Measurements from ENCODE around the gene DOCK1.

DOCK1 gene

DNA sequence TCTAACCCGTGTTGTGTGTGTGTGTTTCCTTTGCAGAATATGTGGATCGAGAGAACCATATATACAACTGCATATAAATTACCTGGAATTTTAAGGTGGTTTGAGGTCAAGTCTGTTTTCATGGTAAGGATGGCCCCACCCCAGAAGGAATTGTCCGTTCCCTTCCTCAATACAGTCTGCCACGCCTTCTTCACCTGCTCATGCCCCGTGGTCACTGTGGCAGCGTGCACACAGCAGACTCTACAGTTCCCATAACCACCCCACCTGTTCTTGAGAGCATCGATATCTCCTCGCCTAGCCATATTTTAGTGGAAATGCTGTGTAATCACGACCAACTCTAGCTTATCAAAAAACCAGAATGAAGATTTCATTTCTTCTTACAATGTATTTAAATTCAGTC lies 509.9 kb downstream of the DOCK1 start:
- DNase-seq, result no peak

DNA sequence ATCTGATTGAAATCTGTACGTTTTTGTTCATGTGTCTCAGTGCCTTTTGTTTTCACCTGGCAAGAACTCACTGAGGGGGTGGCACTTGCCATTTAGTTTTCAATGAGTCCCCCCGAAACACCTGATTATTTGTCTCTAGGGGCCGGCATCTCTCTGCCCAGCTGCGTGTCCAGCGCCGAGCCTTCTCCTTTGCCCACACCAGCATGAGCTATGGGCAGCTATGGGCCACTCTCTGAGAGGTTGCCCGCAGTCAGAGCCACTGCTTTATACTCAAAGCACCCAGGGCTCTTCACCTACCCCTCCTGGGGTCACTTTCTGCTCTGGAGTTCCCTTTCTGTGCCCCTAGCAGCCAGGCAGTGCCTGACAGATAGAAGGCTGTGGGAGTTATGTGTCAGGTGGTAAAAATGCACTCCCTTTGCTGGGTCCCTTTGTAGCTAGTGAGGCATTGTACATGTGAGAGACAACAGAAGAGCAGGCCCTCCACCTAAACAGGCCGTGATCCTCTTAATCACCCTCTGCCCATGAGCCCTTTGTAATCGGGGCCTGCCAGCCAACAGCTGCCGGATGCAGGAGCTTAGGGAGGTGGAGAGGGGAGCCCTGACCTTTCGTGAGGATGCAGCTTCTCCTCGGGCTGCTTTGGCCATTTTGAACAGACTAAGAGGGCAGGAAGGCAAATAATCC lies 510.8 kb downstream of the DOCK1 start:
- no peak for DNase-seq

DNA sequence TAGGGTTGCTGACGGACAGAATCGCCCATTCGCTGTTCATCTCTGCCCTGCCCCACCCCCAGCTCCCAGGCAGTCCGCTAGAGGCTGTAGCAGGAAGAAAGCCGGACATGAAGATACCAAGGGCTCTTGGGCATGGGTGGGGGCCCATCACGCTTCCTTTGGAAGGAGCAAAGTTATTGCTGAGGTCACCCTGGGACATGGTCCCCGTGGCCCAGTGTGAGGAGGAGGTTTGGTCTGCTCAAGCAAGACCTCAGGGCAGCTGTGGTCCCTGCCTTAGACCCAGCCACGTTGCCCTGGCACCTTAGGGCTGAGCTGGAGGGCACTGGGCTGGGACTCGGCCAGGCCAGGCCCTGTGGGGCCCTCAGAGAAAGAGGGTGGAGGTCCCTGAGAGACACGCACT lies 511.8 kb downstream of the DOCK1 start:
- no peak for DNase-seq

DNA sequence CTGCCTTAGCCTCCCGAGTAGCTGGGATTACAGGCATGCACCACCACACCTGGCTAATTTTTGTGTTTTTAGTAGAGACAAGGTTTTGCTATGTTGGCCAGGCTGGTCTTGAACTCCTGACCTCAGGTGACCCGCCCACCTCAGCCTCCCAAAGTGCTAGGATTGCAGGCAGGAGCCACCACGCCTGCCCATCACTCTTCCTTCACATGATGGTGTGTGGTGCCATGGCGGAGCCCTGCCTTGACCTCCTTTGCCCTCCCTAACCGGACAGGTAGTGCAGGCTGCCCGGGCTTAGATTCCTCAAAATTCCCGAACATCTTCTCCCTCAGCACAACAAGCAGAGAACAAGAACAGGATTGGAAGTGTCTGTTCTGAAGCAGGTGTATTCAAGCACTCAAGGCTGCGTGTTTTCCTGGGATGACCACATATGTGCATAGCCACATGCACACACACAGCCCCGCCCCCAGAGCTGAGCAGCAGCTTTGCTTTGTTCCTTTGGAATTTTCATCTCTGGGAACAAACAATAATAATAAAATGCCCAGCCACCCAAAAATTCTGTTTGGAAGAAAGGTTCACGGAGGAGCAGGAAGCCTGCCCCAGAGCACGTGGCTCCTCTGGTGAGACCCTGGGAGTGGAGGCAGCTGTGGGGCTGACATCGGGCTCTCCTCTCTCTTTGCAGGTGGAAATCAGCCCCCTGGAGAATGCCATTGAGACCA lies 512.6 kb downstream of the DOCK1 start:
- DNase-seq, result no peak

DNA sequence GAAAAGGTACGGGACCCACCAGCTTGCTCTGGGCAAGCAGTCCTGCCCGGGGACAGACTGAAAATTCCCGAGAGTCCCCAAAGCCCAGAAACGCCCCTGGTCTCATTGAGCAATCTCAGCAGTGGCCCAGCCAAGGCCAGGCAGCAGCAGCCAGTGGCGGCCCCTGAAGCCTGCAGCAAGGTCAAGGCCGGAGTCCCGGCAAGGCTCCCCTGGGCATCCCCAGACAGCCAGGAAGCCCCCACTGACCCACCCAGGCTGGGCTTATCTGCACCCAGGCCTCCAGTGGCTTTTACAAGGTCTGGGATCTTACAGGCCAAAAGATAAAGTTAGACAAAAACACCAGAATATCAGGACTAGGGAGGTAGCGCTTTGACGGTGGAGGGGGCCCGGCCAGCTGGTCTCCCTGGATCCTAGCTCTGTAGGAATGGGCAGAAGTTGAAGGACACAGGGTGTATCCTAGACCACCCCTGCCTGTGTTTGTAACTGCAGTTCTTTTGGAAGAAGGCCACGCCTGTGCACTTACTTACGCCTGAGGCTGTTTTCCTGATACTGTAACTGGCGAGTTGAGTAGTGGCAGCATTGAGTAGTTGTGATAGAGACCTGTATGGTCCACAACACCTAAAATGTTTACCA lies 513.4 kb downstream of the DOCK1 start:
- DNase-seq, result no peak

DNA sequence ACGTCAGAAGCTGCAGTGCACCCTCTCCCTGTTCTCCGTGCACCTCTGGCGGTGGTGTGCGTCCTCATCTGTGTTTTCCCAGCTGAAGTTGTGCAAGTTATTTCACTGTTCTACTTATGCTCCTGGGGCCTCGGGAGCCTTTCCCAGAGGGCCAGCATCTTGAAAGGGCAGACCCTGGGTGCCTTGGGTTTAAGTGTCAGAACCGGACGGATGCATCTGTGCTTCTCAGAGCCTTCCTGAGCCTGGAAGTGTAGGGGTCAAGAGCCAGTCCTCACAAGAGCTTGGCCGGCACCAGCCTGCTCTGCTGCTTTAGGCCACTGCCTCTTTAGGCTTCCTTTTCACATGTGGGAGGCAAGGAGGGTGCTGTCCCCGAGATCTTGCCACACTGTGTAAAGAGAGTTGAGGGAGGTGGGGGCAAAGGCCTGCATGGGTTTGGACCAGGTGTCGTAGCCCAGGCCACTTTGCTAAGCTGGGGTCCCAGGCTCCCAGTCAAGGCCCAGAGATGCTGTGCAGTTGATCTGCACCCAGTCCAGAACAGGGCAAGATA lies 515.0 kb downstream of the DOCK1 start:
- no peak for DNase-seq

DNA sequence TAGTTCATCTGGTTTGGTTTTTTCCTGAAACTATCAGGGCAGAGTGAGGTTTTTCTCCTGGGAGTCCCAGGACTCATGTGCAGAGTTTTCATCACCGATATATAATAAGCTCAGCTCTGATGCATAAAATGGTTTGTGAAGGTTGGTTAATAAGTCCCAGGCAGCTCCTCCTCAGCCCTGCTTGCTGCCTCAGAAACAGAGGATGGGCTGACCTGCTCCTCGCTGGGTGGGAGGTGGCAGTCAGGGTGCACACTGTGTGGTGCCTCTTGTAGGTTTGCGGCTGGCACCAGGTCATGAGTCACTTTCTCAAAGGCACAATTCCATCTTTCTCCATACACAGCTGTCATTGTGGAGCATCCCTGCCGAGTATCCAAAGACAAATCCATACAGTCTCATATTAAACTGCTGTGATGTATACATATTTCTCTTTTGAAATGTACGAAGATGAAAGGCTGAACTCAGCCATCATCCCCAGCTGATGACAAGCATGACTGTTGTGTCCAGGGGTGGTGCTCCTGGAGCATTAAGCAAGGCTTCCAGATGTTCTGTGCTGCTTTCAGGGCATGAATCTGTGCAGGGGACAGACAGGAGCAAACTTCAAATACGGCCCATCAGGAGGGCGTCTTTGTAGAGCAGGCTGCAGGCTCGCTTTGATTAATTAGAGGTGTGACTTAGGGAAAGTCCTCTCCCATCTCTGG lies 518.1 kb downstream of the DOCK1 start:
- no peak for DNase-seq

DNA sequence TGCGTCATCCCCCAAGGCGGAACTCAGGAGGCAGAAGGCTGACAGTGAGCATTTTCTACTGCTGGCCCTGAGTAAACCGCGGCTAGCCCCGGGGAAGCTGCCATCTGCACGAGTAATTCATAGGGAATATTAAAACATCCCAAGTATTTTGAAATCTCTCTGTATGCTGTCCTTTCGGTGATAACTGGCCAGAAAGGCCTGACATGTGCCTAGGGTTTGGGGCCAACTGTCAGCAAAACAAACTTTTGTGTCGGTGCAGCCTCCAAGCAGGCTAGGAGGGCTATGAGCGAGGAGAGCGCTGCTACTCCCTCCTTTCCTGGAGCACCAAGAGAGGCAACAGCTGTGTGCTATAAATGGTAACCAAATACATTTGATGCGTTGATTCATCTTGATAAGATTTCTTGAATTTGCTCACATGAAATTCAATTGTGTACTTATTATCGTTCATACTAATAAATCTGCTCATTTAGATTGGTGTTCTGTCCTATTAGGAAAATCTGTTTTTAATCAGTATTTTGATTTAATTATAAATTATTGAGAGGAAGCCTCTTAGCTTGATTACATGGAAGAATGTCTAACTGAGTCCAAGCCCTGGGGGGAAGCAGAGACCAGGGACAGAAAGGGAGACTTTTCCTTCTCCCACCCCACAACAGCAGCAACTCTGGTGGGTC lies 519.5 kb downstream of the DOCK1 start:
- no peak for DNase-seq

DNA sequence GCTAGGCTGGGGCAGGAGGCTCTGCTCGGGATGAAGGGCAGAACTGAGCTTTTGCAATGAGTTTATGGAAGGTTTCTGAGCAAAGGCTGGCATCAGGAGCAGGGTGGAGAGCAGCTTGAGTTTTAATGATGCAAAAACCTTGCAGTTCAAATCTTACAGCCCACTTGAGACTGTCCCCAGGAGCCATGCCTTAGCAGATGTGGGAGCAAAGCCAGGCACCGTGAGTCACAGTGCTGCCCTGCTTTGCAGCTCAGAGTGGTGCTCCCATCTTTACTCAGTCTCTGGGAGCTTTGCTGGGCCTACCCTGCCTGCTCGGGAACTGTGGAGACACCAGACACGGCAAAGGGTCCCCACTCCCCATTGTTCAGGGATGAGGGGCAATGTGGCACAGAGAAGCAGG lies 521.5 kb downstream of the DOCK1 start:
- no peak for DNase-seq

DNA sequence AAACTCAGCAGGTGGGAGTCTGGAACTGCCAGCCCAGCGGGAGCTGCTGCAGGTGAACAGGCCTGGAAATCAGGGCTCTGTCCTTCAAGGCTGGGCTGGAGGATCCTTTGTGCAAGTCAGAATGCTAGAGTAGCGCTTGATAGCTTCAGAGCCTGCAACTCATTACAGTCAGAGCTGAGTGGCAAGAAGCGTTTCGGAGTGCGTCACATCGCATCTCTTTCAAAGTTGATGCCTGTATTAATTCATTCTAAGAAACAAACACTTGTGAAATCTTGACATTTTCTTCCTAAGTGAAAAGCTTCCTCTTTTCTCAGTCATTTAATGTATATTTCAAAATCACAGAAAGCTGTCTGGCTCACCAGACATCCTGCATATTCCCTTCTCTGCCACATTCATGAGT lies 522.7 kb downstream of the DOCK1 start:
- DNase-seq, result no peak

DNA sequence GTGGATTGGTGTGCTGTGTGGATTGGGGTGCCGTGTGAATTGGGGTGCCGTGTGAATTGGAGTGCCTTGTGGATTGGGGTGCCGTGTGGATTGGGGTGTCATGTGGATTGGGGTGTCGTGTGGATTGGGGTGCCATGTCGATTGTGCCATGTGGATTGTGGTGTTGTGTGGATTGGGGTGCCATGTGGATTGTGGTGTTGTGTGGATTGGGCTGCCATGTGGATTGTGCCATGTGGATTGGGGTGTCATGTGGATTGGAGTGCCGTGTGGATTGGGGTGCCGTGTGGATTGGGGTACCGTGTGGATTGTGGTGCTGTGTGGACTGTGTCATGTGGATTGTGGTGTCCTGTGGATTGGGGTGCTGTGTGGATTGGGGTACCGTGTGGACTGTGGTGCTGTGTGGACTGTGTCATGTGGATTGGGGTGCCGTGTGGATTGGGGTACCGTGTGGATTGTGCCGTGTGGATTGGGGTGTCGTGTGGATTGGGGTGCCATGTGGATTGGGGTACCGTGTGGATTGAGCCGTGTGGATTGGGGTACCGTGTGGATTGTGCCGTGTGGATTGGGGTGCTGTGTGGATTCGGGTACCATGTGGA lies 523.3 kb downstream of the DOCK1 start:
- no peak for DNase-seq

DNA sequence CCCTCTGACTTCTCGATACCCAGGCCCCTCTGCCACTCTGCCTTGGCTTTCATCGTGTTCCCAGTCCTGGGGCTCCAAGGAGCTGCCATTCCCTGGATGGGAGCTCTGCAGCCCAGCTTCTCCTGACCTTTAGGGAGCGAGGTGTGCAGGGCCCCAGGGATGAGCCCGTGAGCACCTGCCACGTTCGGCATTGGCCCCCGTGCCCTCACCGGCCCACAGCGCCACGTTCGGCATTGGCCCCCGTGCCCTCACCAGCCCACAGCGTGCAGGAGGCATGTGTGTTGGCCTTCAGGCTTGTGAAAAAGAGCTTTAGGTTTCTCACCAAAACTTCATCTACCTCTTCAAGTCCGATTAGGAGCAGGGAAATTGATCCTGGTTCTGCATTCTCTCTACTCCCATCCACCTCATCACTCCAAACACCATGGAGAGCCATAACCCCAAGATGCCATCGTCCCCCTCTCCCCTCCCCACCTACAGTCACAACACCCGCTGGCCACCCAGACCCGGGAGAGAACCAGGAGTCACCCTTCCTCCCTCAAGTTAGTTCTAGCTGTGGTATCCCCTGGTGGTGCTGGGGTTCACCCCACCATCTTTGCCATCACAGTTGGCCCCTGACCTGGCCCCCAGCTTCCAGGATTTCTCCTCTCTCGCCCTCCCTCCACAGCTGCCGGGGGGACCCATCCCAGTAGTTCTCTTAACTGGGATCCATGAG lies 524.5 kb downstream of the DOCK1 start:
- DNase-seq, result no peak

DNA sequence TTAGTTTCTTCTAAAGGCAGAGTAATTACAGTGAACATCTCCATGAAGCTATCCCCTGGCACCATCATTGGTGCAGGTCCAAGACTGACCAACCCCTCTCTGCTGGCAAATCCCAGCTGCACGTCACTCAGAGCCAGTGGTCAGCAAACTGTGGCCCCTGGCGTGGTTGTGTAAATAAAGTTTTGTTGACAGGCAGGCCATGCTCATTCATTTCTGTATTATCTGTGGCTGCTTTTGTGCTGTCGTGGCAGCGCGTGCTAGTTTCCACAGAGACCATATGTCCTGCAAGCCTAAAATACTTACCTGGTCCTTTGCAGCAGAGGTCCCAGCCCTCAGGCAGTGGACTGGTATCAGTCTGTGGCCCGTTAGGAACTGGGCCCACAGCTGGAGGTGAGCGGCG lies 526.3 kb downstream of the DOCK1 start:
- no peak for DNase-seq

DNA sequence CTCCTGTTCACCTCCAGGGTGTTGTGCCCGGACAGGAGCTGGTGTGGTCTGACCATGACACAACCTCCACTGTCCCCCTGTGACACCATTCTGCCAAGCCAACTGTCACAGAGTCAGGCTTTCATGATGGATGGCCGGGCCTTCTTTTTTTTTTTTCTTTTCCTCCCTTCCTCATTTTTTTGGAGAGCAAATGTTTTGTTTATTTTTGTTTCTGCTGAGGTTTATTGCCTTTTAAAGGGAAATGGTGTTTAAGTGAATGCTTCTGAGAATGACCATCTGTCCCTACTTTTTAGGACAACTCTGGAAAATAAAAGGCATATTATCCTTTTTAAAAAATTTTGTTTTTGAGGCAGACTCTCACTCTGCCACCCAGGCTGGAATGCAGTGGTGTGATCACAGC lies 528.8 kb downstream of the DOCK1 start:
- DNase-seq, result no peak

DNA sequence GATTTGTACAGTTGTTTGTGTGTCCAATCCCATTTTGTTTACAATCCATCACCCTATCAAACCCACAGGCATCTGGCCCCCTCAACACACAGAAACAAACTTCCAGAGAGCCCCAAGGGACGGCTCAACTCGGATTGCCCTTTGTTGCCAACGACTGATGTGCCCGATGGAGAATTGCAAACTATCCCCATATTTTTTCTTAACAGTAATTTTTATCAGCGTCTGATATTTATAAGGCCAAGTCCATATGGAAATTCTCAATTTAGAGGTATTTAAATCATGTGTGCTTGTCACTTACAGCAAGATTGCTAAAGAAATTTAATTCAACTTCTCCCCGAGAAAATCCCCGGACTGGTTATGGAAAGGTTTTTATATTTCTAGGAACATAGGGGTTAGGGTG lies 530.0 kb downstream of the DOCK1 start:
- DNase-seq, result no peak

DNA sequence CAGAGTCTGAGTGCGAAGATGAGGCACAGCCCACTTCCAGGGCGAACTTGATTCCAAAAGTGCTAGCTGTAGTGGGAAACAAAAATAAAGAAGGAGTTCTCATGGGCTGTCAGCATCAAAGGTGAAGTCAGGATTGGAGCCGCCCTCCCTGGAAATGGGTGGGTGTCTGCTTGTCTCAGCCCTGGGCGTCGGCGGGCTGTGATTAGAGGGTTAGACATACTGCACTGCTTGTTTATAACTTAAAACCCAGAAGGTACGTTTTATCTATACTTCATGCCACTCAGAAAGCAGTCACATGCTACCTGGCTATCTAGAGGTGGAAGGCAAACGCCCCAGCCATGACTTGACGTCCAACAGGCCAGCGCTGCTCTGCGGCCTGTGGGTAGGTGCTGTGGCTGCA lies 535.1 kb downstream of the DOCK1 start:
- no peak for DNase-seq

DNA sequence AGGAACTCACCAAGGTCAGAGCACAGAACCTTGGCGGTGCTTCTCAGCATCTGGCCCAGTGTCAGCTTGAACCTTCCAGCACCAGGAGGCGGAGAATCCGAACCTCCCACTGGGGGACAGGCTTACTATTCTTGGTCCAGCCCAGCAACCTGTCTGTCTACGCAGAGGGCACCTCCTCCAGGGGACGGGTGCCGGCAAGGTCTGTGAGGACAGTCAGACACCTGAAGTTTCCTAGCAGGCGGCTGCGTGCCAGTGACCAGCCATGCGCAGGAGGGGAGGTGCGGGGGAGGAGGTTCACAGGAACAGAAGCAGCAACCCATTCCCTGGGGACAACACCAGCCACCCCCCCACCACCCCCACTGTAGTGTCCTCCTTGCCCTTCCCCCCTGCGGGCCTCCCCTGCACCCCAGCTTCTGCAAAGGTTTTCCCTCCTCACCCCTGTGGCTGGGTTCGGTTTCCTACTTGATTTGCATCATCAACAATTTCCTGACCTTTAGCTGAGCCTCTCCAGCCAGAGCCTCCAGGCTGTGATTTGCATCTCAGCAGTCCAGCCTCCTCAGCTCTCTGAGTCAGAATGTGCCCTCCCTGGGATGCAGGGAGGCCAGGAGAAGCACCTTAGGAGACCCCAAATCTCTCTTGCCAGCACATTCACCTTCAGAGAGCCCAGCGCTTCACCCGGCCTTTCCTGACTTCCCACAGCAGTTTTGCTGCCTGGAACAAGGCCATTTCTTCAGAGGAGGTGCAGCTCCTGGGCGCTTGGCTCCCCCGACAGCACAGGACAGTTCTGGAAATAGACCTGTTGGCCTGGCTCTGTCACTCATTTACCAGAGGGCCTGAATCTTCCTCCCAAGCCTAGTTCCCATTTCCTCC lies 536.4 kb downstream of the DOCK1 start:
- no peak for DNase-seq

DNA sequence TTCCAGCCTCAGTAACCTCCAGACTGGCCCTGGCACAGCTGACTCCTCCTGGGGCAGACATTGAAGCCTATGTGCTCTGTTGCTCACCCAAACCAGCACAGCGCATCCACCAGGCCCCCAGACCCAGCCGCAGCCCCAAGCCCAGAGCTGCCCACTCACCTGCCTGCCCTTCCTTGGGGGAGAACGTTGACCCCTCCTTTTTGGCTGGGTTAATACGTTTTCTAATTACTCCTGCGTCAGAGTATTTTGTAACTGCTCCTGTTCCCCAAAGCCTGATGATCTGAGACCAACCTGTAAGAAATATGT lies 536.9 kb downstream of the DOCK1 start:
- no peak for DNase-seq

DNA sequence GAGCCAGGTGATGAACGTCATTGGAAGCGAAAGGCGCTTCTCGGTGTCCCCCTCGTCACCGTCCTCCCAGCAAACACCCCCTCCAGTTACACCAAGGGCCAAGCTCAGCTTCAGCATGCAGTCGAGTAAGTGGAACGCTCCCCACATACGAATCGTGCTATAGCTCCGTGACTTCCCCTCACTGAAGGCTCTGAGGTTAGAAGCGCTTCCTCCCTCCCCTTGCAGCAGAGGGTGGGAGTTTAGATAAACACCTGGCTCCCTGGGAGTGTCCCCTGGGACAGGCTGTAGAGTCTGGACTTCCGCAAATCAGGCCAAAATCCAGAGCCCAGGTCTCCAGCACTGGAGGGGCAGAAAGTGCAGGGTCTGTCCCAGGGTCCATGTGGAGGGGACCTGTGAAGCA lies 538.9 kb downstream of the DOCK1 start:
- DNase-seq, result no peak

DNA sequence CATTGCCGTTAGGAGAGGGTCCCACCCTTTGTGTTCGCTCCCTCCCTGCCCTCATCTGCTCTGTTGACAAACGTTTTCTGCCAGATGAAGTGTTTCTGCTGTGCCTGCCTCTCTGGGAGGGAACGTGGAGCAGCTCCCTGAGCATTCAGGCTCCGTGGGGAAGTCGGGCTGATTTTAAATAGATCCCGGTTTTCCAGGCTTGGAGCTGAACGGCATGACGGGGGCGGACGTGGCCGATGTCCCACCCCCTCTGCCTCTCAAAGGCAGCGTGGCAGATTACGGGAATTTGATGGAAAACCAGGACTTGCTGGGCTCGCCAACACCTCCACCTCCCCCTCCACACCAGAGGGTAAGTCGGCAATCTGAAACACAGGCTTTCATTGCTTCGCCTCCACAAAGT lies 542.0 kb downstream of the DOCK1 start:
- DNase-seq, result no peak

DNA sequence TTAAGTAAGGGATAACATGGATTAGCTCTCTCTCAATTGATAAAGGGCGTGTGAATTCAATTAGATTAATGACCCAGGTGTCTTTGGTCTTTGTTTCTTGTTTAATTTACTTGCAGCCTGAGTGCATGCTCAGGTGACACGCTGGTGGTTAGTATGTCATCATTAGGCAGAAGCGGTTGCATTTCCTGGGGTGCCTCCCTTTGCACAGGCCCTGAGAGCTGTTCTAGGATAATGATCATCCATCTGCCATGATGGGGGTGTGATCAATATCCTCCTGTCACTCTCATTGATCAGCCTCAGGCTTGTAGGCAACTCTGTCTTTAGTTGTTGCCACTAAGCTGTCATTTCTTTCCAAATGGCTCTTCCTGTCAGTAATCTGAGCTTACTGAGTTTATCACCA lies 544.3 kb downstream of the DOCK1 start:
- no peak for DNase-seq

Data from NCI-H2227 treated with DMSO at 0.1 percent for 48 hours (cell line).